LNCaP clone FGC (cell line): ENCODE results near the gene PPFIA3.
A peak's percentile ranks its signal among the peaks of the same experiment; 100 is the strongest.

Experiments
- DNase-seq: peaks from one replicate; pipeline ENCODE4 v3.0.0-alpha.2; 2011; ENCODE audit warnings: low read depth
- H3K4me3 ChIP-seq: 2 replicates; pipeline ENCODE4 v1.5.1; 2011; ENCODE audit warnings: mild to moderate bottlenecking, low read depth, low read length, control low read depth
- TF ChIP-seq, protein P1 (sequence below): IDR thresholded peaks from 2 replicates; pipeline ENCODE4 v1.5.1; 2012; ENCODE audit warnings: mild to moderate bottlenecking; ENCODE audit not compliant: control insufficient read depth, insufficient read depth; ENCODE audit errors: extremely low read depth

Gene PPFIA3

DNA sequence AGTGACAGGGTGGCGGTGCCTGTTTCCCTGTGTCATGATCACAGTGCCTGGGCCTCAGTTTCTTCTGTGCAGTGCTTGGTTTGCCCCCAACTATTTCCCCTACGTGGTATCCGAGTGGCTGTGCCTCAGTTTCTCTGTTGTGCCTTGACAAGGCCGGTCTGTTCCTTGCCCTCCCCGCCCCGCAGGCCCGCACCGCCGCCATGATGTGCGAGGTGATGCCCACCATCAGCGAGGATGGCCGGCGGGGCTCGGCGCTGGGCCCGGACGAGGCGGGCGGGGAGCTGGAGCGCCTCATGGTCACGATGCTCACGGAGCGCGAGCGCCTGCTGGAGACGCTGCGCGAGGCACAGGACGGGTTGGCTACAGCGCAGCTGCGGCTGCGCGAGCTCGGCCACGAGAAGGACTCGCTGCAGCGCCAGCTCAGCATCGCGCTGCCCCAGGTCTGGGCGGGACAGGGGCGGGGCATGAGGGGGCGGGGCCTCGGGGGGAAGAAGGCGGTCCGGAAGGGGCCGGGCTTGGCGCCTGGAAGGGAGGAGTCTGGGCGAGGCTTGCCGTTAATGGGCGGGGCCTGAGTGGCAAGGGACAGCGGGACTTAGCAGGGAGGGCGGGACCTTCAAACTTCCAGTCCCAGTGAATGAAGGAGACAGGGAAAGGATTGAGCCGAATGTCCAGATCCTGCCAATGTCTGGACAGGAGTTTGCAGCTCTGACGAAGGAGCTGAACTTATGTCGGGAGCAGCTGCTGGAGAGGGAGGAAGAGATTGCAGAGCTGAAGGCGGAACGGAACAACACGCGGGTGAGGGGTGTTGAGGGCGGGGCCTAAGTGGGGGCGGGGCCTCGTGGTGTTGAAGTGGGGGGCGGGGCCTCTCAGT lies 8.6 kb downstream of the PPFIA3 start:
- TF ChIP-seq, protein P1, sequence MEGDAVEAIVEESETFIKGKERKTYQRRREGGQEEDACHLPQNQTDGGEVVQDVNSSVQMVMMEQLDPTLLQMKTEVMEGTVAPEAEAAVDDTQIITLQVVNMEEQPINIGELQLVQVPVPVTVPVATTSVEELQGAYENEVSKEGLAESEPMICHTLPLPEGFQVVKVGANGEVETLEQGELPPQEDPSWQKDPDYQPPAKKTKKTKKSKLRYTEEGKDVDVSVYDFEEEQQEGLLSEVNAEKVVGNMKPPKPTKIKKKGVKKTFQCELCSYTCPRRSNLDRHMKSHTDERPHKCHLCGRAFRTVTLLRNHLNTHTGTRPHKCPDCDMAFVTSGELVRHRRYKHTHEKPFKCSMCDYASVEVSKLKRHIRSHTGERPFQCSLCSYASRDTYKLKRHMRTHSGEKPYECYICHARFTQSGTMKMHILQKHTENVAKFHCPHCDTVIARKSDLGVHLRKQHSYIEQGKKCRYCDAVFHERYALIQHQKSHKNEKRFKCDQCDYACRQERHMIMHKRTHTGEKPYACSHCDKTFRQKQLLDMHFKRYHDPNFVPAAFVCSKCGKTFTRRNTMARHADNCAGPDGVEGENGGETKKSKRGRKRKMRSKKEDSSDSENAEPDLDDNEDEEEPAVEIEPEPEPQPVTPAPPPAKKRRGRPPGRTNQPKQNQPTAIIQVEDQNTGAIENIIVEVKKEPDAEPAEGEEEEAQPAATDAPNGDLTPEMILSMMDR = no peak
- peak; percentile 65 for DNase-seq
- peak overlapping the region; percentile 54 for H3K4me3 ChIP-seq

DNA sequence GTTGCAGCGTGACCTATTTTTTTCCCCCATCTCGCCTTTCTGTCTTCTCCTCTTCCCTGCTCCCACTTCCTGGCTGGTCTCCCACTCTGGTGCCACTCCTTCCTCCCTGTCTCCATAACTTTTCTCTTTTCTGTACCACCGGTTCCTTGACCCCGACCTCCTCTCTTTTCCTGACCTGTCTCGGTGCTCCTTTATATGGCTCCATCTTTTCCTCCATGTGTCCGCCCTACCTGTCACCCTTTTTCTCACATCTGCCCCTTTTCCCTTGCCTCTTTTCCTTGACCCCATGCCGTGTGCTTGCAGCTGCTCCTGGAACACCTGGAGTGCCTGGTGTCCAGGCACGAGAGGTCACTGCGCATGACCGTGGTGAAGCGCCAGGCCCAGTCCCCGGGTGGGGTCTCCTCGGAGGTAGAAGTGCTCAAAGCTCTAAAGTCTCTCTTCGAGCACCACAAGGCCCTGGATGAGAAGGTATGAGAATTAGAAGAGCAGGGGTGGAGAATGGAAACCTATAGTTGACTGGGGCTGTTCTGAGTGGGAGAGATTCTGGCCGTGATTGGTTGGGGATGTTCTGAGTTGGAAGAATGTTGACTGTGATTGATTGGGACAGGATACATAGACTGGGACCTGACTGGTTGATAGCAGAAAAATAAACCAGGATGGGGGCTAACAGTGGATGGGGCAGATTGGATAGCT lies 9.3 kb downstream of the PPFIA3 start:
- no peak for DNase-seq
- TF ChIP-seq, protein P1 = no peak
- peak overlapping the region; percentile 54 for H3K4me3 ChIP-seq

DNA sequence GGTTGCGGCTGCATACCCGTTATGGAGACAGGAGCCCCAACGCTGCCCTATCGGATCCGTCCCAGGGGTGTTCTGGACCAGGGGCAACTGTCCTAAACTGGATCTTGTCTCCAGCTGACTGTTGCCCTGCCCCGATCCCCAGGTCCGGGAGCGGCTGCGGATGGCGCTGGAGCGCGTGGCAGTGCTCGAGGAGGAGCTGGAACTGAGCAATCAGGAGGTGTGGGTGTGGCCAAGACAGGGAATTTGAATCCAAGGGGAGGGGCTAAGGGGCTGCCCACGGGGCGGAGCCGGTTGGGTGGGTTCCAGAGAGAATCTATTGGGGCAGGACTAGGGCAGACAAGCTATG lies 9.9 kb downstream of the PPFIA3 start:
- TF ChIP-seq, protein P1 = no peak
- peak overlapping the region; percentile 54 for H3K4me3 ChIP-seq
- no peak for DNase-seq

DNA sequence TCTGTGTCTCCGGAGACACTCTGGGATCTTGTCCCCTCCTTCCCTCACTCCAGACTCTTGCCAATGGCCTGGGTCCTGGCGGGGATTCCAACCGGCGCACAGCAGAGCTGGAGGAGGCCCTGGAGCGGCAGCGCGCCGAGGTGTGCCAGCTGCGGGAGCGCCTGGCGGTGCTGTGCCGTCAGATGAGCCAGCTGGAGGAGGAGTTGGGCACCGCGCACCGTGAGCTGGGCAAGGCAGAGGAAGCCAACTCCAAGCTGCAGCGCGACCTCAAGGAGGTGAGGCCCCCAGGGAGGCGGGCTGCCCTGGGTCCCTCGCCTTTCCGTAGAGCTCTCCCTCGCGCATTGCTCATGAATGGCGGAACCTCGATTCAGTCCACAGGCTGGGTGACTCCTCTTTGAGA lies 11.0 kb downstream of the PPFIA3 start:
- TF ChIP-seq, protein P1 = no peak
- H3K4me3 ChIP-seq = no peak overlapping the region
- DNase-seq = no peak

DNA sequence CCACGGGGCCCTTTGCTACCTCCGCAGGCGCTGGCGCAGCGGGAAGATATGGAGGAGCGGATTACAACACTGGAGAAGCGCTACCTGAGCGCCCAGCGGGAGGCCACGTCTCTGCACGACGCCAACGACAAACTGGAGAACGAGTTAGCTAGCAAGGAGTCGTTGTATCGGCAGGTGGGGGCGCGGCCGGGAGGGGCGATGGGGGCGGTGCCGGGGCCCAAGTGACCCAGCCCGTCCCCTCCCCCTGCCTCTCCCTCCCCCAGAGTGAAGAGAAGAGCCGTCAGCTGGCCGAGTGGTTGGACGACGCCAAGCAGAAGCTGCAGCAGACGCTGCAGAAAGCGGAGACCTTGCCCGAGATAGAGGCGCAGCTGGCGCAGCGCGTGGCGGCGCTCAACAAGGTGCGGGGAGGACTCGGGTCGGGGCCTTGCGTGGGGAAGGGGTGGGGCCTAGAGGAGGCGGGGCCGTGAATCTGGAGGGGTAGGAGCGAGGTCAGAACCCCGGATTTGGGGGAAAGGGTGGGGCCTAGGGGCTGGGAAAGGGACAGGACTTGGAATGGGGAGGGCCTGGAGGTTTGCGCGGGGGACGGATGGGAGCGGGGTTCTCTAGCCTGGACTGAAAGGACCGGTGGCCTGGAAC lies 13.7 kb downstream of the PPFIA3 start:
- DNase-seq = no peak
- TF ChIP-seq, protein P1 = no peak
- H3K4me3 ChIP-seq = peak overlapping the region; percentile 50

DNA sequence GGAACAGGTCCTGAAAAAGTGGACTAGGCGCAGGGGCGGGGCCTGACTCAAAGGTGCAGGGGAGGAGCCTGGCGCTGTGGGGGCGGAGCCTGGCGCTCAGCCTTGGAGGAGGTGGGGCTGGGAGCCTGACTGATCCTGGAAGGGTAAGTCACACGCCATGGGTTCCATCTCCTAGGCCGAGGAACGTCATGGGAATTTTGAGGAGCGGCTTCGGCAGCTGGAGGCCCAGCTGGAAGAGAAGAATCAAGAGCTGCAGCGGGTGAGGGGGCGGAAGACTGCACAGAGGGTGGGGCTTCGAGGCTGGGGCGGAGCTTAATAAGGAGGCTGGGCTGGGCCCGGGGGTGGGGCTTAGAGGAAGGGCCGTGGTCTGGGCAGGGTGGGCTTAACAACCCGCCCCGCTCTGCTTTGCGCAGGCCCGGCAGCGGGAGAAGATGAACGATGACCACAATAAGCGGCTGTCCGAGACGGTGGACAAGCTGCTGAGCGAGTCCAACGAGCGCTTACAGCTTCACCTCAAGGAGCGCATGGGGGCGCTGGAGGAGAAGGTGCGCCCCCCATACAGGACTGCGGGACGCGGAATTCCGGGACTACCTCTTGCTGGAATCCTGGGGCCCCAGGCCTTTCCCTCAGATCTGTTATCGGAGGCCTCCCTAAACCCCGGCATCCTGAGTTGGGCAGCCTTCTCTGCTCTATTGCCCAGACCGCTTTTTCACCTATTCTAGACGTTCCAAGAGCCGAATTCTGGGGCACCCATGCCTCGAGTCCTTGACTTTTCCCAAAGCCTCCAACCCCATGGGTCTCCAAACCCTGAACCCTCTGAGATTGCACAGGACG lies 14.5 kb downstream of the PPFIA3 start:
- TF ChIP-seq, protein P1 = no peak
- no peak for DNase-seq
- H3K4me3 ChIP-seq = peak overlapping the region; percentile 50
